HG03108 (cell line): ENCODE measurements around the gene PTPA.

ENCODE experiments used
- ATAC-seq: cut with Tn5 transposase; IDR thresholded peaks from one replicate; pipeline ENCODE4 v1.9.1; 2021; ENCODE audit warnings: moderate library complexity; ENCODE audit not compliant: unreplicated experiment

Gene PTPA

GRCh38 chr9:129110740-129111527 lies at the start of gene PTPA, which contains the start of gene CRAT:
TSS of gene PTPA (plus strand) at chr9:129111415. CDS start at chr9:129111601, 186 bp downstream.
TSS of gene CRAT (minus strand) at chr9:129110793. CDS start at chr9:129110509, 284 bp downstream.
- ATAC-seq, result peak; percentile 73

- no peak for ATAC-seq
These were observed 48.2 kb upstream of the PTPA start for GRCh38 chr9:129063061-129063460.

- ATAC-seq, result no peak
These were observed 46.7 kb upstream of the PTPA start for GRCh38 chr9:129064499-129064908.

- ATAC-seq, result no peak
These were observed 43.1 kb upstream of the PTPA start for GRCh38 chr9:129068110-129068509.

GRCh38 chr9:129068990-129069861 lies 42.0 kb upstream of the PTPA start:
- ATAC-seq, result peak; percentile 61

- ATAC-seq, result no peak
These were observed 41.2 kb upstream of the PTPA start for GRCh38 chr9:129069862-129070641.

- no peak for ATAC-seq
These were observed 40.3 kb upstream of the PTPA start for GRCh38 chr9:129070696-129071525.

- no peak for ATAC-seq
These were observed 39.6 kb upstream of the PTPA start for GRCh38 chr9:129071526-129072126.

GRCh38 chr9:129072171-129072570 lies 39.0 kb upstream of the PTPA start:
- ATAC-seq, result no peak

GRCh38 chr9:129073404-129073803 lies 37.8 kb upstream of the PTPA start:
- ATAC-seq, result no peak

- no peak for ATAC-seq
These were observed 37.1 kb upstream of the PTPA start for GRCh38 chr9:129074106-129074505.

- ATAC-seq, result no peak
These were observed 35.1 kb upstream of the PTPA start for GRCh38 chr9:129075996-129076639.

- ATAC-seq, result no peak
These were observed 34.6 kb upstream of the PTPA start for GRCh38 chr9:129076640-129077037.

- ATAC-seq, result no peak
These were observed 34.0 kb upstream of the PTPA start for GRCh38 chr9:129077236-129077635.

- ATAC-seq, result no peak
These were observed 32.3 kb upstream of the PTPA start for GRCh38 chr9:129078691-129079503.

GRCh38 chr9:129079829-129080228 lies 31.4 kb upstream of the PTPA start:
- ATAC-seq, result no peak

- no peak for ATAC-seq
These were observed 31.0 kb upstream of the PTPA start for GRCh38 chr9:129080298-129080600.

- ATAC-seq, result peak; percentile 92
These were observed 30.4 kb upstream of the PTPA start, which contains the start of gene DOLPP1 for GRCh38 chr9:129080601-129081387. TSS of gene DOLPP1 (plus strand) at chr9:129081111. CDS start at chr9:129081132, 21 bp downstream.
